GM19395 (cell line): ENCODE measurements around the gene POLR3K.
"Not testable (repeated sequence)": the region's sequence is repeated elsewhere in the genome, so short reads cannot be mapped to it uniquely, and the experiment has no call there.

Experiments
- ATAC-seq: cut with Tn5 transposase; IDR thresholded peaks from one replicate; pipeline ENCODE4 v1.9.1; 2021; ENCODE audit warnings: mild to moderate bottlenecking, moderate library complexity; ENCODE audit not compliant: unreplicated experiment

Gene POLR3K

DNA sequence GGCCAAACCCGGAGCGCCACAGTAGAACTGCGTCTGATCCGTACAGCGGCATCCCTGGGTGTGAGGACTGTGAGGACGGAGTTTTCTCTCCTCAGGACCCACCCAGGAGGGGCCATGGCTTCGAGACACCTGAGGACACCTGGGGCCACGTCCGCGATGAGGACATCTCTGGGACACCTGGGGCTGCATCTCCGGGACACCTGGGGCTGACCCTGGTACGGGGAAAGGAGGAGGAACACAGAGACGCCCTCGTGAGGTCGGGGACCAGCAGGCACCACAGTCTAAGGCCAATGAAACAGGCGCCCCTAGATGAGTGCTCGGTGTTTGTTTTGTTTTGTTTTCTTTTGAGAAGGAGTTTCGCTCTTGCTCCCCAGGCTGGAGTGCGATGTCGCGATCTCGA lies 29.3 kb downstream of the POLR3K start:
- not testable (repeated sequence) for ATAC-seq

DNA sequence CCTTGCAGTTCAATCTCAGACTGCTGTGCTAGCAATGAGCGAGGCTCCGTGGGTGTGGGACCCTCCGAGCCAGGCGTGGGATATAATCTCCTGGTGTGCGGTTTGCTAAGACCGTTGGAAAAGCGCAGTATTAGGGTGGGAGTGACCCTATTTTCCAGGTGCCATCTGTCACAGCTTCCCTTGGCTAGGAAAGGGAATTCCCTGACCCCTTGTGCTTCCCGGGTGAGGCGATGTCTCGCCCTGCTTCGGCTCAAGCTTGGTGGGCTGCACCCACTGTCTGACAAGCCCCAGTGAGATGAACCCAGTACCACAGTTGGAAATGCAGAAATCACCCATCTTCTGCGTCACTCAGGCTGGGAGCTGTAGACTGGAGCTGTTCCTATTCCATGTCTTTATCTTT lies 32.5 kb downstream of the POLR3K start:
- not testable (repeated sequence) for ATAC-seq

DNA sequence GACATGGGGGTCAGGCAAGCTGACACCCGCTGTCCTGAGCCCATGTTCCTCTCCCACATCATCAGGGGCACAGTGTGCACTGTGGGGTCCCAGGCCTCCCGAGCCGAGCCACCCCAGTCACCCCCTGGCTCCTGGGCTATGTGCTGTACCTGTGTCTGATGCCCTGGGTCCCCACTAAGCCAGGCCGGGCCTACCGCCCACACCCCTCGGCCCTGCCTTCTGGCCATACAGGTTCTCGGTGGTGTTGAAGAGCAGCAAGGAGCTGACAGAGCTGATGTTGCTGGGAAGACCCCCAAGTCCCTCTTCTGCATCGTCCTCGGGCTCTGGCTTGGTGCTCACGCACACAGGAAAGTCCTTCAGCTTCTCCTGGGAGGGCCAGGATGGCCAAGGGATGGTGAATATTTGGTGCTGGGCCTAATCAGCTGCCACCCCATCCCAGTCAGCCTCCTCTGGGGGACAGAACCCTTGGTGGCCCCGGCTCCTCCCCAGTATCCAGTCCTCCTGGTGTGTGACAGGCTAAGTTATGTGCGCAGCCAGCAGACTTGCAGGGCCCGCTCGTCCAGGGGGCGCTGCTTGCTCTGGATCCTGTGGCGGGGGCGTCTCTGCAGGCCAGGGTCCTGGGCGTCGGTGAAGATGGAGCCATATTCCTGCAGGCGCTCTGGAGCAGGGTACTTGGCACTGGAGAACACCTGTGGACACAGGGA lies 36.2 kb downstream of the POLR3K start:
- not testable (repeated sequence) for ATAC-seq

DNA sequence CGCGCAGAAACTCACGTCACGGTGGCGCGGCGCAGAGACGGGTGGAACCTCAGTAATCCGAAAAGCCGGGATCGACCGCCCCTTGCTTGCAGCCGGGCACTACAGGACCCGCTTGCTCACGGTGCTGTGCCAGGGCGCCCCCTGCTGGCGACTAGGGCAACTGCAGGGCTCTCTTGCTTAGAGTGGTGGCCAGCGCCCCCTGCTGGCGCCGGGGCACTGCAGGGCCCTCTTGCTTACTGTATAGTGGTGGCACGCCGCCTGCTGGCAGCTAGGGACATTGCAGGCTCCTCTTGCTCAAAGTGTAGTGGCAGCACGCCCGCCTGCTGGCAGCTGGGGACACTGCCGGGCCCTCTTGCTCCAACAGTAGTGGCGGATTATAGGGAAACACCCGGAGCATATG lies 42.6 kb downstream of the POLR3K start:
- not testable (repeated sequence) for ATAC-seq

DNA sequence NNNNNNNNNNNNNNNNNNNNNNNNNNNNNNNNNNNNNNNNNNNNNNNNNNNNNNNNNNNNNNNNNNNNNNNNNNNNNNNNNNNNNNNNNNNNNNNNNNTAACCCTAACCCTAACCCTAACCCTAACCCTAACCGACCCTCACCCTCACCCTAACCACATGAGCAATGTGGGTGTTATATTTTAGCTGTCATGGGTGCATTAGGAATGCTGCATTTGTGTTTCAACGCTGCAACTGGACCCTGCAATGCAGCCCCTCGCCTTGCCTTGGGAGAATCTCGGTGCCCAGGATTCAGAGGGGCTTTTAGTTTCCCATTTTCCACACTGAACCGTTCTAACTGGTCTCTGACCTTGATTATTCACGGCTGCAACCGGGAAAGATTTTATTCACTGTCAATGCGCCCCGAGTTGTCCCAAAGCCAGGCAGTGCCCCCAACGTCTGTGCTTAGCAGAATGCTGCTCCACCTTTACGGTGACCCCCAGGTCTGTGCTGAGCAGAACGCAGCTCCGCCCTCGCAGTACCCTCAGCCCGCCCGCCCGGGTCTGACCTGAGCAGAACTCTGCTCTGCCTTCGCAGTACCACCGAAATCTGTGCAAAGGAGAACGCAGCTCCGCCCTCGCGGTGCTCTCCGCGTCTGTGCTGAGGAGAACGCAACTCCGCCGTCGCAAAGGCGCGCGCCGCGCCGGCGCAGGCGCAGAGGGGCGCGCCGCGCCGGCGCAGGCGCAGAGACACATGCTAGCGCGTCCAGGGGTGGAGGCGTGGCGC lies 43.3 kb downstream of the POLR3K start:
- no peak for ATAC-seq
